ENCODE results near the gene PRR15. TPM values are rescaled to one million over a fixed set of nuclear protein-coding genes. Genes with fewer than 3 reads are reported as not detected.
A peak's percentile ranks its signal among the peaks of the same experiment; 100 is the strongest.

The PRR15 gene
- total RNA-seq, 2 donors from 2014 or later: 2.7 to 3.7 TPM

DNA sequence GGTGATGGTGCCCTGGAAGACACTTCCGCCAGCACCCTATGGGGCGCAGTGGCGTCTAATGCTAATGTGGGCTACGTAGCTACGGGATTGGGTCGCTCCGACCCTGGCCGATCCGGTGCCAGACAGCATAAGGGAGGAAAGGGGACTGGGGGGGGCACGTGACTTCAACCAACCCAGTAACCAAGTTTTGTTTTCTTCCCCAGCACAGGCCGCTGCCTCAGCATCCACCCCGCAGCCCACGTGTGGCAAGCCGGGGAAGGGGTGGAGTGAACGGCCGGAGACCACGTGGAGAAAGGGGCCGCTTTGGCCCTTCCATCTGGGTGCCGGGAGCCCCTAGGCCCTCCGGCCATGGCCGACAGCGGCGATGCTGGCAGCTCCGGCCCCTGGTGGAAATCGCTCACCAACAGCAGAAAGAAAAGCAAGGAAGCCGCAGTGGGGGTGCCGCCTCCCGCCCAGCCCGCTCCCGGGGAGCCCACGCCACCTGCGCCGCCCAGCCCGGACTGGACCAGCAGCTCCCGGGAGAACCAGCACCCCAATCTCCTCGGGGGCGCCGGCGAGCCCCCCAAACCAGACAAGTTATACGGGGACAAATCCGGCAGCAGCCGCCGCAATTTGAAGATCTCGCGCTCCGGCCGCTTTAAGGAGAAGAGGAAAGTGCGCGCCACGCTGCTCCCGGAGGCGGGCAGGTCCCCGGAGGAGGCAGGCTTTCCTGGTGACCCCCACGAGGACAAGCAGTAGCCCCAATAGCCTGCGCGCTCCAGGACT, 2.5 kb downstream of the PRR15 start:
- H3K4me3 ChIP-seq (ENCODE audit: low read length): peak overlapping the region; percentile 87
- no peak overlapping the region for H3K27ac ChIP-seq (ENCODE audit: low read depth, low read length)
- no peak overlapping the region for H3K9ac ChIP-seq (ENCODE audit: extremely low read depth, low read length, poor library complexity, severe bottlenecking)
- Mint-ChIP-seq H3K4me1 (peaks cover 7% of the 10 kb centered on the region), H3K4me3 (peak overlapping the region; percentile 73), H3K27me3 (ENCODE audit: insufficient read depth) (peaks cover 34% of the 10 kb centered on the region), H3K36me3 (ENCODE audit: low read depth) (no peaks in the 10 kb centered on the region), H3K27ac (no peak overlapping the region), H3K9me3 (no peaks in the 10 kb centered on the region)
- TF ChIP-seq CTCF (conservative IDR thresholded peaks at IDR 0.05): no peak
- WGBS, 2 experiments (ENCODE audit: insufficient coverage in 1 of 2, insufficient read length in 1 of 2): 30 to 45% methylated on average over 37 to 56 of the region's 56 CpGs
- DNase-seq: peak; percentile 53
- no peaks in the 10 kb centered on the region for H3K36me3 ChIP-seq (ENCODE audit: control insufficient read depth, insufficient read depth, low read length)
- no peaks in the 10 kb centered on the region for H3K9me3 ChIP-seq (ENCODE audit: control insufficient read depth, low read length)
- peaks cover 10% of the 10 kb centered on the region for H3K4me1 ChIP-seq (ENCODE audit: control insufficient read depth, insufficient read depth, low read length)
- H3K27me3 ChIP-seq (ENCODE audit: control insufficient read depth, insufficient read depth, low read length, poor library complexity, severe bottlenecking): peaks cover 84% of the 10 kb centered on the region

DNA sequence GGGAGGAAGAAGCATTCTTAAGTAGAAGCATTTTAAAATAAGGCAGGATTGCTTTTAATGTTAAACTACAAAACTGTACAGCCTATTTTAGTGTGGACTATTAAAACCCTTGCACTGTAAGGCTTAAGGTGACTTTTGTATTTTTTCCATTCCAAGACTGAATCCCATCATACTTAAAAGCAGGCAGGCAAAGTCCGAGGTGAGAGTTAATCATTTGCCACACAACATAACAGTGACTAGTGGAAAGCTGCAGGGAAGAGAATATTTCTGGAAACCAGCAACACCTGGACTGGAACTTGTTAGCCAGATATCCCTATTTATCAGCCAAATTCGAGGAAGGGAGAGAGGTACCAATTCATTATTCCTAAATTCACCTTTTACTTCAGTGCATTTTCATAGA, 3.5 kb downstream of the PRR15 start:
- DNase-seq: no peak
- Histone ChIP-seq H3K9me3 (ENCODE audit: control insufficient read depth, low read length) (no peaks in the 10 kb centered on the region), H3K36me3 (ENCODE audit: control insufficient read depth, insufficient read depth, low read length) (no peaks in the 10 kb centered on the region), H3K27me3 (ENCODE audit: control insufficient read depth, insufficient read depth, low read length, poor library complexity, severe bottlenecking) (peaks cover 75% of the 10 kb centered on the region), H3K4me3 (ENCODE audit: low read length) (no peak overlapping the region), H3K4me1 (ENCODE audit: control insufficient read depth, insufficient read depth, low read length) (peaks cover 10% of the 10 kb centered on the region), H3K27ac (ENCODE audit: low read depth, low read length) (no peak overlapping the region), H3K9ac (ENCODE audit: extremely low read depth, low read length, poor library complexity, severe bottlenecking) (no peak overlapping the region)
- H3K36me3 Mint-ChIP-seq (ENCODE audit: low read depth): no peaks in the 10 kb centered on the region
- H3K27ac Mint-ChIP-seq: no peak overlapping the region
- WGBS, 2 experiments (ENCODE audit: insufficient coverage in 1 of 2, insufficient read length in 1 of 2): 87 to 88% methylated on average over 1 to 2 of the region's 2 CpGs
- peaks cover 7% of the 10 kb centered on the region for H3K4me1 Mint-ChIP-seq
- no peak for TF ChIP-seq CTCF (conservative IDR thresholded peaks at IDR 0.05)
- peaks cover 27% of the 10 kb centered on the region for H3K27me3 Mint-ChIP-seq (ENCODE audit: insufficient read depth)
- H3K4me3 Mint-ChIP-seq: no peak overlapping the region
- H3K9me3 Mint-ChIP-seq: no peaks in the 10 kb centered on the region

DNA sequence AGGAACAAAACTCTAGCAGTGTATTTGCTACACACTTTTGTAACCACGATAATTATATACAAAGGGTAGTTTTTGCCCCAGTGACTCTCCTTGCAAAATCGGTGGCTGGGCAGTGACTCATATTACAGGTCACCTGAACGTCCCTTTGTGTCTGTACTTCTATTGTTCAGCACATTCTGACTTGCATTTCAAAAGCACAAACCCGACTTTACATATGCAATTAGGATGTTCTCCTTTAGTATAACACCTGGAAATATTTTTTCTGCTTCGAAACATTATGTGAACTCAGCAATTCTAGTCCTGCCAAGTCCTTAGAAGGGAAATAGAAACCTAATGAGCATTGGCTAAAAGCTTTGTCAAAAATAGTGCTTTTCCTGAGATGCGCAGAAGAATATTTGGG, 6.0 kb downstream of the PRR15 start:
- no peak for DNase-seq
- H3K27ac Mint-ChIP-seq: no peak overlapping the region
- no peak for TF ChIP-seq CTCF (conservative IDR thresholded peaks at IDR 0.05)
- WGBS, 2 experiments (ENCODE audit: insufficient coverage in 1 of 2, insufficient read length in 1 of 2): 40 to 47% methylated on average over 6 of the region's 6 CpGs
- H3K36me3 Mint-ChIP-seq (ENCODE audit: low read depth): no peaks in the 10 kb centered on the region
- no peak overlapping the region for H3K9ac ChIP-seq (ENCODE audit: extremely low read depth, low read length, poor library complexity, severe bottlenecking)
- peaks cover 5% of the 10 kb centered on the region for H3K4me1 Mint-ChIP-seq
- peaks cover 24% of the 10 kb centered on the region for H3K27me3 Mint-ChIP-seq (ENCODE audit: insufficient read depth)
- H3K9me3 Mint-ChIP-seq: no peaks in the 10 kb centered on the region
- peaks cover 74% of the 10 kb centered on the region for H3K27me3 ChIP-seq (ENCODE audit: control insufficient read depth, insufficient read depth, low read length, poor library complexity, severe bottlenecking)
- no peak overlapping the region for H3K4me3 ChIP-seq (ENCODE audit: low read length)
- no peaks in the 10 kb centered on the region for H3K36me3 ChIP-seq (ENCODE audit: control insufficient read depth, insufficient read depth, low read length)
- H3K9me3 ChIP-seq (ENCODE audit: control insufficient read depth, low read length): no peaks in the 10 kb centered on the region
- no peak overlapping the region for H3K27ac ChIP-seq (ENCODE audit: low read depth, low read length)
- H3K4me3 Mint-ChIP-seq: no peak overlapping the region
- H3K4me1 ChIP-seq (ENCODE audit: control insufficient read depth, insufficient read depth, low read length): peaks cover 10% of the 10 kb centered on the region

All from endodermal cell (in vitro differentiated cells).